H9 (cell line): ENCODE results near the gene SMNDC1. TPM values are rescaled to one million over a fixed set of nuclear protein-coding genes. Genes with fewer than 3 reads are reported as not detected.

Source experiments
- DNase-seq: peaks from one replicate; pipeline ENCODE4 v3.0.0-alpha.2; 2017
- H2AFZ ChIP-seq: one replicate; pipeline ENCODE4 v1.6.1; 2013; ENCODE audit warnings: mild to moderate bottlenecking, low read length, control low read depth, moderate library complexity
- H2AK5ac ChIP-seq: 2 replicates; pipeline ENCODE4 v1.6.1; 2013; ENCODE audit warnings: low read length, control low read depth, mixed read lengths; ENCODE audit not compliant: insufficient read length
- H2BK120ac ChIP-seq: one replicate; pipeline ENCODE4 v1.6.1; 2013; ENCODE audit warnings: low read depth, mild to moderate bottlenecking, low read length, control low read depth, inconsistent platforms; ENCODE audit not compliant: poor library complexity, severe bottlenecking
- H2BK12ac ChIP-seq: 2 replicates; pipeline ENCODE4 v1.6.1; 2013; ENCODE audit warnings: low read length, control low read depth, mixed read lengths, low read depth; ENCODE audit not compliant: insufficient read length
- H2BK15ac ChIP-seq: 2 replicates; pipeline ENCODE4 v1.6.1; 2013; ENCODE audit warnings: low read depth, low read length, control low read depth
- H2BK20ac ChIP-seq: one replicate; pipeline ENCODE4 v1.6.1; 2013; ENCODE audit warnings: low read depth, mild to moderate bottlenecking, low read length, control low read depth, inconsistent platforms; ENCODE audit not compliant: poor library complexity, severe bottlenecking
- H2BK5ac ChIP-seq: 2 replicates; pipeline ENCODE4 v1.6.1; 2013; ENCODE audit warnings: low read length, control low read depth, mixed read lengths; ENCODE audit not compliant: insufficient read length
- H3K14ac ChIP-seq: 2 replicates; pipeline ENCODE4 v1.6.1; 2013; ENCODE audit warnings: low read length, control low read depth; ENCODE audit not compliant: insufficient read depth
- H3K18ac ChIP-seq: 2 replicates; pipeline ENCODE4 v1.6.1; 2013; ENCODE audit warnings: low read depth, mild to moderate bottlenecking, mixed read lengths, low read length, control low read depth; ENCODE audit not compliant: insufficient read length
- H3K23ac ChIP-seq: 2 replicates; pipeline ENCODE4 v1.6.1; 2013; ENCODE audit warnings: low read length, control low read depth, mixed read lengths, low read depth; ENCODE audit not compliant: insufficient read length
- H3K23me2 ChIP-seq: 2 replicates; pipeline ENCODE4 v1.6.1; 2013; ENCODE audit warnings: low read depth, mild to moderate bottlenecking, mixed read lengths, low read length, control low read depth; ENCODE audit not compliant: insufficient read length, poor library complexity, severe bottlenecking
- H3K27ac ChIP-seq: 2 replicates; pipeline ENCODE4 v1.5.1; 2013; ENCODE audit warnings: low read length, control low read depth, mixed read lengths, low read depth; ENCODE audit not compliant: insufficient read length
- H3K27me3 ChIP-seq: 2 replicates; pipeline ENCODE4 v1.6.1; 2013; ENCODE audit warnings: low read length, control low read depth, inconsistent platforms; ENCODE audit not compliant: insufficient read depth
- H3K4ac ChIP-seq: 2 replicates; pipeline ENCODE4 v1.6.1; 2013; ENCODE audit warnings: low read depth, mild to moderate bottlenecking, control low read depth, inconsistent platforms, low read length, moderate library complexity
- H3K4me1 ChIP-seq: 2 replicates; pipeline ENCODE4 v1.6.1; 2013; ENCODE audit warnings: low read length, control low read depth, inconsistent platforms; ENCODE audit not compliant: insufficient read depth
- H3K4me2 ChIP-seq: 2 replicates; pipeline ENCODE4 v1.6.1; 2013; ENCODE audit warnings: low read length, control low read depth, mixed read lengths; ENCODE audit not compliant: insufficient read length, insufficient read depth
- H3K56ac ChIP-seq: 2 replicates; pipeline ENCODE4 v1.6.1; 2013; ENCODE audit warnings: low read depth, mild to moderate bottlenecking, mixed read lengths, low read length, control low read depth; ENCODE audit not compliant: insufficient read length
- H3K79me1 ChIP-seq: 2 replicates; pipeline ENCODE4 v1.6.1; 2013; ENCODE audit warnings: low read depth, mild to moderate bottlenecking, moderate library complexity, low read length, control low read depth, inconsistent platforms; ENCODE audit not compliant: insufficient read depth, poor library complexity, severe bottlenecking
- H3K79me2 ChIP-seq: 2 replicates; pipeline ENCODE4 v1.6.1; 2013; ENCODE audit warnings: low read length, control low read depth, inconsistent platforms; ENCODE audit not compliant: insufficient read depth
- H3K9ac ChIP-seq: 2 replicates; pipeline ENCODE4 v1.6.1; 2013; ENCODE audit warnings: low read length, control low read depth, mixed read lengths; ENCODE audit not compliant: insufficient read length; ENCODE audit errors: extremely low read depth
- H3K9me3 ChIP-seq: one replicate; pipeline ENCODE4 v1.6.1; 2013; ENCODE audit warnings: low read depth, low read length, inconsistent platforms; ENCODE audit not compliant: control insufficient read depth
- H3T11ph ChIP-seq: one replicate; pipeline ENCODE4 v1.6.1; 2013; ENCODE audit warnings: mild to moderate bottlenecking, low read length, control low read depth, inconsistent platforms
- H4K20me1 ChIP-seq: one replicate; pipeline ENCODE4 v1.6.1; 2013; ENCODE audit not compliant: control insufficient read depth, insufficient read length, insufficient read depth
- H4K5ac ChIP-seq: 2 replicates; pipeline ENCODE4 v1.6.1; 2013; ENCODE audit warnings: low read depth, mild to moderate bottlenecking, mixed read lengths, low read length, control low read depth; ENCODE audit not compliant: insufficient read length
- H4K8ac ChIP-seq: replicated peaks from 2 replicates; pipeline ENCODE4 v1.6.1; 2013; ENCODE audit warnings: low read length, control low read depth, mixed read lengths, low read depth; ENCODE audit not compliant: insufficient read length
- H4K91ac ChIP-seq: 2 replicates; pipeline ENCODE4 v1.6.1; 2013; ENCODE audit warnings: low read depth, mild to moderate bottlenecking, moderate library complexity, mixed read lengths, low read length, control low read depth; ENCODE audit not compliant: insufficient read length
- H3K27ac Mint-ChIP-seq, 3 experiments: 2 replicates in 2 of 3; 3 replicates in 1 of 3; pipeline ENCODE4 v1.8.0; 2020 to 2021; ENCODE audit warnings: mixed read lengths in 3 of 3, mild to moderate bottlenecking in 1 of 3, moderate library complexity in 1 of 3
- H3K27me3 Mint-ChIP-seq: 2 replicates; pipeline ENCODE4 v1.8.0; 2021; ENCODE audit warnings: low read depth, mild to moderate bottlenecking, moderate library complexity, mixed read lengths
- H3K36me3 Mint-ChIP-seq, 3 experiments: 2 replicates in 2 of 3; 3 replicates in 1 of 3; pipeline ENCODE4 v1.8.0; 2020 to 2021; ENCODE audit warnings: low read depth in 3 of 3, mixed read lengths in 3 of 3; ENCODE audit not compliant: insufficient read depth in 1 of 3
- H3K4me1 Mint-ChIP-seq, 2 experiments: 2 replicates each; pipeline ENCODE4 v1.8.0; 2020; ENCODE audit warnings: mixed read lengths in 2 of 2
- H3K4me3 Mint-ChIP-seq, 2 experiments: 2 replicates in 1 of 2; 3 replicates in 1 of 2; pipeline ENCODE4 v1.8.0; 2020 to 2021; ENCODE audit warnings: mild to moderate bottlenecking in 2 of 2, mixed read lengths in 2 of 2, moderate library complexity in 1 of 2
- H3K9me3 Mint-ChIP-seq, 2 experiments: 2 replicates in 1 of 2; 3 replicates in 1 of 2; pipeline ENCODE4 v1.8.0; 2020; ENCODE audit warnings: mild to moderate bottlenecking in 2 of 2, mixed read lengths in 2 of 2, moderate library complexity in 1 of 2
- WGBS: extraction: QIAGEN DNeasy Blood & Tissue Kit; methylation state at CpG from one replicate; pipeline ENCODE4 v1.1.7; 2013; ENCODE audit warnings: missing lambda C conversion rate, low lambda C conversion rate, mixed read lengths; ENCODE audit not compliant: insufficient read length; ENCODE audit errors: extremely low coverage; 5-methylcytosine and 5-hydroxymethylcytosine counted together
- total RNA-seq: library from RNA; stranded (reverse); gene quantifications from 2 replicates; pipeline ENCODE4 v1.2.1, GENCODE V29; 2021
- TF ChIP-seq, protein P1 (sequence below): fragments of 200-600 bp; sonication (generic); conservative IDR thresholded peaks from 3 replicates; pipeline ENCODE4 v1.8.0; 2021; ENCODE audit warnings: antibody characterized with exemption, mild to moderate bottlenecking

SMNDC1 gene
- total RNA-seq, 1 experiment from 2014 or later = 55.7 TPM

DNA sequence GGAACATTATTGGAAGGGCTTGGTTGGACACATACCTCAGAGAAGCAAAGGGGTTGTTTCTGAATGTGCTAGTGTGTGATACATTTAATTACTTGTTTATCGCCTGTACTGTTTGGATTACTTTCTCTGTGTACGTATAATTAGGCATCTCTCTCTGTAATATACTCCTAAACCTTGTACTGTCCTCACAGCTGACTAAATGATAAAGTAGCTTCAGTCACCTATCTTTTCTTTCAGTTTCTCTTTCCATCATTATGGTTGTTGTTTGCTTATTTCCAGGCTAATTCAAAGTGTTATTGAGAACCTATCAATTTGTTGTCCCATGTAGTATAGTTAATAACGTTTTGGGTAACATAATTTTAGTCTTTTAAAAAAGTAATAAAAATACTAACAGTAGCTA lies 63.3 kb downstream of the SMNDC1 start:
- no peak overlapping the region for H2BK120ac ChIP-seq
- H3K27me3 Mint-ChIP-seq = no peaks in the 10 kb centered on the region

More for the DNA sequence above, 63.3 kb downstream of the SMNDC1 start:
- Histone ChIP-seq H3K4me1 (no peaks in the 10 kb centered on the region), H4K91ac (no peak overlapping the region), H2BK5ac (no peak overlapping the region), H3K27me3 (no peaks in the 10 kb centered on the region), H3K9me3 (no peaks in the 10 kb centered on the region), H3K4me2 (no peak overlapping the region), H3K18ac (no peak overlapping the region), H3K23ac (no peak overlapping the region), H3T11ph (no peak overlapping the region), H4K8ac (no peak overlapping the region), H3K56ac (no peak overlapping the region), H3K23me2 (no peaks in the 10 kb centered on the region), H2BK20ac (no peak overlapping the region), H3K14ac (no peak overlapping the region), H4K20me1 (no peaks in the 10 kb centered on the region), H2AK5ac (no peak overlapping the region), H3K4ac (no peak overlapping the region), H3K27ac (no peak overlapping the region), H3K9ac (no peak overlapping the region), H2BK15ac (no peak overlapping the region), H3K79me1 (no peaks in the 10 kb centered on the region), H3K79me2 (no peaks in the 10 kb centered on the region), H2AFZ (no peak overlapping the region), H2BK12ac (no peak overlapping the region), H4K5ac (no peak overlapping the region)
- no peak overlapping the region for H3K27ac Mint-ChIP-seq
- TF ChIP-seq, protein P1, sequence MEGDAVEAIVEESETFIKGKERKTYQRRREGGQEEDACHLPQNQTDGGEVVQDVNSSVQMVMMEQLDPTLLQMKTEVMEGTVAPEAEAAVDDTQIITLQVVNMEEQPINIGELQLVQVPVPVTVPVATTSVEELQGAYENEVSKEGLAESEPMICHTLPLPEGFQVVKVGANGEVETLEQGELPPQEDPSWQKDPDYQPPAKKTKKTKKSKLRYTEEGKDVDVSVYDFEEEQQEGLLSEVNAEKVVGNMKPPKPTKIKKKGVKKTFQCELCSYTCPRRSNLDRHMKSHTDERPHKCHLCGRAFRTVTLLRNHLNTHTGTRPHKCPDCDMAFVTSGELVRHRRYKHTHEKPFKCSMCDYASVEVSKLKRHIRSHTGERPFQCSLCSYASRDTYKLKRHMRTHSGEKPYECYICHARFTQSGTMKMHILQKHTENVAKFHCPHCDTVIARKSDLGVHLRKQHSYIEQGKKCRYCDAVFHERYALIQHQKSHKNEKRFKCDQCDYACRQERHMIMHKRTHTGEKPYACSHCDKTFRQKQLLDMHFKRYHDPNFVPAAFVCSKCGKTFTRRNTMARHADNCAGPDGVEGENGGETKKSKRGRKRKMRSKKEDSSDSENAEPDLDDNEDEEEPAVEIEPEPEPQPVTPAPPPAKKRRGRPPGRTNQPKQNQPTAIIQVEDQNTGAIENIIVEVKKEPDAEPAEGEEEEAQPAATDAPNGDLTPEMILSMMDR = no peak
- no peaks in the 10 kb centered on the region for H3K9me3 Mint-ChIP-seq
- DNase-seq = no peak
- WGBS = no CpG with 5 or more reads among the region's 3 CpGs
- H3K4me1 Mint-ChIP-seq = peaks cover 8% of the 10 kb centered on the region in 2 experiments
- no peak overlapping the region for H3K4me3 Mint-ChIP-seq
- 0 out of 7 replicates have a peak, but pooled peaks cover 0 to 3% (median 0%) of the 10 kb centered on the region in 3 experiments for H3K36me3 Mint-ChIP-seq

Other genes starting within 250 kb of the SMNDC1 start
- gene MXI1, start 97.3 kb downstream of the SMNDC1 start, total RNA-seq = 5.6 TPM in 2 replicates
- 29.3 and 29.4 TPM in 2 replicates for gene DUSP5, start 193.0 kb upstream of the SMNDC1 start, total RNA-seq